Epithelial cell of esophagus (primary cell): Measurements from ENCODE around the gene EVI5.

Experiments used
- DNase-seq: peaks from one replicate; pipeline ENCODE4 v3.0.0; 2010; ENCODE audit warnings: low read depth
- H3K4me3 ChIP-seq: 2 replicates; pipeline ENCODE4 v1.5.1; 2011; ENCODE audit warnings: mild to moderate bottlenecking, low read length, control low read depth
- CTCF ChIP-seq: IDR thresholded peaks from 2 replicates; pipeline ENCODE4 v1.5.1; 2011; ENCODE audit warnings: low read depth, mild to moderate bottlenecking, low read length, control low read depth, inconsistent platforms; ENCODE audit not compliant: insufficient read depth; ENCODE audit errors: missing control alignments

EVI5 gene

GRCh38 chr1:92483610-92484471 lies 301.1 kb downstream of the EVI5 start:
- TF ChIP-seq CTCF: no peak
- H3K4me3 ChIP-seq: no peak overlapping the region
- no peak for DNase-seq

- DNase-seq: no peak
- no peak overlapping the region for H3K4me3 ChIP-seq
- TF ChIP-seq CTCF: no peak
Measured at GRCh38 chr1:92482665-92483609, 302.0 kb downstream of the EVI5 start.

- H3K4me3 ChIP-seq: no peak overlapping the region
- no peak for DNase-seq
- TF ChIP-seq CTCF: no peak
Measured at GRCh38 chr1:92481971-92482664, 302.8 kb downstream of the EVI5 start.

GRCh38 chr1:92481599-92481925 lies 303.3 kb downstream of the EVI5 start:
- DNase-seq: no peak
- no peak for TF ChIP-seq CTCF
- no peak overlapping the region for H3K4me3 ChIP-seq

- DNase-seq: no peak
Measured at GRCh38 chr1:92480813-92481598, 303.9 kb downstream of the EVI5 start.

More at GRCh38 chr1:92480813-92481598, 303.9 kb downstream of the EVI5 start:
- no peak for TF ChIP-seq CTCF
- H3K4me3 ChIP-seq: no peak overlapping the region
